Transverse colon (tissue), 4 donors: ENCODE measurements around the gene ATG12. TPM values are rescaled to one million over a fixed set of nuclear protein-coding genes. Genes with fewer than 3 reads are reported as not detected.

Source experiments
- DNase-seq: peaks from one replicate; pipeline ENCODE4 v3.0.0-alpha.2; 2019
- H3K27ac ChIP-seq, 4 donors: fragments of 200-600 bp; sonication (generic); 2 replicates each; pipeline ENCODE4 v1.5.1; 2016 to 2018; ENCODE audit warnings: inconsistent platforms in 4 of 4
- H3K27me3 ChIP-seq: fragments of 200-600 bp; sonication (generic); 2 replicates; pipeline ENCODE4 v1.5.1; 2017; ENCODE audit warnings: inconsistent platforms
- H3K36me3 ChIP-seq, 4 donors: fragments of 200-600 bp; sonication (generic); 2 replicates each; pipeline ENCODE4 v1.5.1; 2017 to 2019; ENCODE audit warnings: inconsistent platforms in 4 of 4
- H3K4me1 ChIP-seq, 4 donors: fragments of 200-600 bp; sonication (generic); 2 replicates each; pipeline ENCODE4 v1.5.1; 2017 to 2020; ENCODE audit warnings: inconsistent platforms in 4 of 4
- H3K4me3 ChIP-seq, 4 donors: fragments of 200-600 bp; sonication (generic); 1 replicate in 1 of 4; 2 replicates in 3 of 4; pipeline versions ENCODE4 v1.5.1 to v1.6.1; 2017 to 2019; ENCODE audit warnings: inconsistent platforms in 4 of 4
- H3K9me3 ChIP-seq, 2 donors: fragments of 200-600 bp; sonication (generic); 2 replicates each; pipeline ENCODE4 v1.5.1; 2017 to 2019; ENCODE audit warnings: inconsistent platforms in 2 of 2
- EP300 ChIP-seq: sonication (generic); formaldehyde crosslinking; IDR thresholded peaks from one replicate; pipeline ENCODE4 v1.6.1; 2017; ENCODE audit warnings: antibody characterized with exemption, low read depth
- POLR2A ChIP-seq: fragments of 450-650 bp; IDR thresholded peaks from one replicate; pipeline ENCODE4 v1.6.1; 2016; ENCODE audit warnings: antibody characterized with exemption, mild to moderate bottlenecking, moderate library complexity
- POLR2AphosphoS5 ChIP-seq, 3 donors: sonication (generic); formaldehyde crosslinking; IDR thresholded peaks; one replicate each; pipeline ENCODE4 v1.6.1; 2016; ENCODE audit warnings: antibody characterized with exemption in 3 of 3
- WGBS, 2 donors: methylation state at CpG; one replicate each; pipeline ENCODE4 v1.1.5; 2018; ENCODE audit warnings: low coverage in 1 of 2; 5-methylcytosine and 5-hydroxymethylcytosine counted together
- in situ Hi-C, 4 donors: fragments of 200-750 bp; cut with MboI; loops; one replicate each; pipeline versions ENCODE4 v1.15.0 to v1.15.1; 2017; ENCODE audit warnings: low sequenced_read_pairs in 3 of 4, low pct_ligation_motif_present in 1 of 4, low pct_unique_long_range_greater_than_20kb in 1 of 4
- intact Hi-C: fragments of 100-400 bp; cut with DNase I; formaldehyde crosslinking; loops from one replicate; pipeline ENCODE4 v1.15.1; 2023; ENCODE audit warnings: low total_unique reads
- total RNA-seq, 4 donors: library from RNA; depleted of rRNA; stranded (reverse); fragments of >200 nt; gene quantifications; one replicate each; pipeline ENCODE4 v1.1.0, GENCODE V29; 2016
- TF ChIP-seq, protein P1 (sequence below), 5 experiments: fragments of 200-600 bp in 3 of 5; fragments of 450-650 bp in 2 of 5; sonication (generic) in 3 of 5; IDR thresholded peaks; 1 replicate in 2 of 5; 2 replicates in 3 of 5; pipeline ENCODE4 v1.5.1; 2016 to 2017; ENCODE audit warnings: antibody characterized with exemption in 5 of 5, inconsistent platforms in 3 of 5, mild to moderate bottlenecking in 2 of 5, moderate library complexity in 1 of 5

Gene ATG12
- total RNA-seq, 4 donors from 2014 or later: 18.7 to 51.3 (median 31.4) TPM

DNA sequence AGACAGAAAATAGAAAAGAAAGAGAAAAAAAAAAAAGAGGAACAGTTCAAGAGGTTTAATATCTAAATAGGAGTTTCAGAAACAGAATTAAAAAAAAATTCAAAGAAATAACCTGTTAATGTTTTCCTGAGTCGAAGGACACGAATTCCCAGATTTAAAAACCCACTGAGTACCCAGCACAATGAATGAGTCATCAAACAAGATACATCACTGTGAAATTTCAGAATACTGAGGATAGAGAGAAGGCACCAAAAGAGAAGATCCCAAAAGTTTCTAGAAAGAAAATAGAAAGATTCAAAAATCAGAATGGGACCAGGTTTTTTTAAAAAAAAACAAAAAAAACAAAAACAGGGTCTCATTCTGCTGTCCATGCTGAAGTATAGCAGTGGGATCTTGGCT, 33.7 kb downstream of the ATG12 start:
- Histone ChIP-seq H3K27ac (no peak overlapping the region), H3K9me3 (no peaks in the 10 kb centered on the region), H3K27me3 (peaks cover 12% of the 10 kb centered on the region), H3K4me1 (no peaks in the 10 kb centered on the region), H3K4me3 (no peak overlapping the region), H3K36me3 (no peaks in the 10 kb centered on the region)
- DNase-seq: no peak
- intact Hi-C loops (no loop called here), in situ Hi-C loops (no loop called here)
- 76 to 86% methylated on average over 2 of the region's 2 CpGs for WGBS, 2 donors
- TF ChIP-seq EP300: no peak
- TF ChIP-seq POLR2AphosphoS5 (IDR thresholded peaks at IDR 0.05): no peak
- TF ChIP-seq POLR2A: no peak
- TF ChIP-seq, protein P1, sequence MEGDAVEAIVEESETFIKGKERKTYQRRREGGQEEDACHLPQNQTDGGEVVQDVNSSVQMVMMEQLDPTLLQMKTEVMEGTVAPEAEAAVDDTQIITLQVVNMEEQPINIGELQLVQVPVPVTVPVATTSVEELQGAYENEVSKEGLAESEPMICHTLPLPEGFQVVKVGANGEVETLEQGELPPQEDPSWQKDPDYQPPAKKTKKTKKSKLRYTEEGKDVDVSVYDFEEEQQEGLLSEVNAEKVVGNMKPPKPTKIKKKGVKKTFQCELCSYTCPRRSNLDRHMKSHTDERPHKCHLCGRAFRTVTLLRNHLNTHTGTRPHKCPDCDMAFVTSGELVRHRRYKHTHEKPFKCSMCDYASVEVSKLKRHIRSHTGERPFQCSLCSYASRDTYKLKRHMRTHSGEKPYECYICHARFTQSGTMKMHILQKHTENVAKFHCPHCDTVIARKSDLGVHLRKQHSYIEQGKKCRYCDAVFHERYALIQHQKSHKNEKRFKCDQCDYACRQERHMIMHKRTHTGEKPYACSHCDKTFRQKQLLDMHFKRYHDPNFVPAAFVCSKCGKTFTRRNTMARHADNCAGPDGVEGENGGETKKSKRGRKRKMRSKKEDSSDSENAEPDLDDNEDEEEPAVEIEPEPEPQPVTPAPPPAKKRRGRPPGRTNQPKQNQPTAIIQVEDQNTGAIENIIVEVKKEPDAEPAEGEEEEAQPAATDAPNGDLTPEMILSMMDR (IDR thresholded peaks at IDR 0.05): no peak

DNA sequence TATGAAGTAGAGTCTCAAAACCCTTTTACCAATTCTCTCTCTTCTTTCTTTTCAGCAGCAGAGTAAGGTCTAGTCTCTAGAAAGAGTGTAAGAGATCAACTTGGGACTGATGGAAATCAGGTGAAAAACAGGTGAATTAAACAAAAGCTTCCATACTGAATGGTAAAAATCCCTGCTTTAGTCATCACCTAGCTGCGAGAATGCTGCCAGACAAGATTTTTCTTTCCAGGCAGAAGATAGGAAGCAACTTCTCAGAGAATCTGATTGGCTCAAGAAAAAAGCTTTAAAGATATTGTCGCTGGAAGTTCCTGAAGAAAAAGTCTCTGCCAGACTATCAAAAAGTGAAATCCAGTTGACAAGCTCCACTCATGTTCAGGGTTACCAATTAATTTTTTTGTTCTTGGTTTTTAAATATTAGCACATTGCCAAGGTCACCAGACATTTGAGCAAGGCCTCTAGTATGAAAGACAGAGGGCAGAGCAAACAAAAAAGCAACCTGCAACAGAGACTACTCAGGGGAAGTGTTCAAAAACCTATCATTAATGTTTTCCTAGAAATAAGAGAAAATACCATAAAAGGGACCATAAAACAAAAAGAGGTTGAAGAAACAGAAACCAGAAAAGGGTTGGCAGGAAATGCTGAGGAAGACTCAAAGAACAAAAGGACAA, 34.2 kb downstream of the ATG12 start:
- intact Hi-C loops: no loop called here
- Histone ChIP-seq H3K4me3 (no peak overlapping the region), H3K36me3 (no peaks in the 10 kb centered on the region), H3K27me3 (peaks cover 7% of the 10 kb centered on the region), H3K9me3 (no peaks in the 10 kb centered on the region), H3K4me1 (no peaks in the 10 kb centered on the region), H3K27ac (no peak overlapping the region)
- TF ChIP-seq EP300 (no peak), POLR2A (no peak), POLR2AphosphoS5 (IDR thresholded peaks at IDR 0.05) (no peak)
- TF ChIP-seq, protein P1 (IDR thresholded peaks at IDR 0.05): no peak
- 77 to 79% methylated on average over 2 of the region's 2 CpGs for WGBS, 2 donors
- in situ Hi-C loops: no loop called here
- no peak for DNase-seq

DNA sequence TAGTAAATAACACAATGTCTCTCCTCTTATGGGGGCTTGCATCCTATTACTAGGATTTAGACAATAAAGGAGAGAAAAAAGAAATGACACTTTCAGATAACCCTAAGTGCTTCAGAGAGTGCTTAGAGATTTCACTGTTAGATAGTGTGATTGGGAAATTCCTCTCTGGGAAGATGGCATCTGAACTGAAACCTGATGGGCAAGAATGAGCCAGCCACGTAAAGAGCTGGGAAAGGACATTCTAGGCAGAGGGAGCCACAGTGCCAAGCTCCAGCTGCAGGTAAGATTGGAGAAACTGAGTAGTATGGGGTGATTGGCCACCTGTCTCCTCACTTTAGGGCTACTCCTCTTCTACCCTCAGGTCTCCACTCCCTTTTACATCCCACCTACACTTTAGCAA, 39.4 kb downstream of the ATG12 start:
- in situ Hi-C loops: no loop called here
- Histone ChIP-seq H3K27ac (no peak overlapping the region), H3K27me3 (no peaks in the 10 kb centered on the region), H3K9me3 (no peaks in the 10 kb centered on the region), H3K4me1 (no peaks in the 10 kb centered on the region), H3K36me3 (no peaks in the 10 kb centered on the region), H3K4me3 (no peak overlapping the region)
- TF ChIP-seq, protein P1 (IDR thresholded peaks at IDR 0.05): no peak
- no peak for TF ChIP-seq POLR2A
- no peak for TF ChIP-seq POLR2AphosphoS5 (IDR thresholded peaks at IDR 0.05)
- TF ChIP-seq EP300: no peak
- intact Hi-C loops: no loop called here
- 42 to 44% methylated on average over 1 of the region's 1 CpG for WGBS, 2 donors
- DNase-seq: no peak

DNA sequence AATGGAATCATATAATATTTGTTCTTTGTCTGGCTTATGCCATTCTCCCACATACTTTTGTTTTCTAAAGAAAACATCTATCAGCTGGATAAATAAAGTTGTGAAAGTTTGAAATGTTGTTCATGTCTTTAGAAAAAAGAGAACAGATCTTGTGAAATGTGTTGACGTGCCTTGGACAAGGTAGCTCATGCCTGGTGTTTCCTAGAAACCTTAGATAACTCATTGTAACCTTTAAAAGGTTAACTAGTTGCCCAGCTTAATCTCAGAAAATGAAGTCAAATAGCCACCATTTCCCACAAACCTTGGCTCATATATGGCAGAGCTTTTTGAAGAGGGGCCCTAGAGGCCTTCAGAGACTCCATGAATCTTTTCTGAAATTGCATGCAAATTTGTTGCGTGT, 40.2 kb downstream of the ATG12 start:
- no peak overlapping the region for H3K4me3 ChIP-seq
- in situ Hi-C loops: no loop called here
- H3K4me1 ChIP-seq: no peaks in the 10 kb centered on the region
- 89 to 90% methylated on average over 1 to 2 of the region's 2 CpGs for WGBS, 2 donors
- TF ChIP-seq POLR2A: no peak
- no peak for TF ChIP-seq EP300
- TF ChIP-seq, protein P1 (IDR thresholded peaks at IDR 0.05): no peak
- TF ChIP-seq POLR2AphosphoS5 (IDR thresholded peaks at IDR 0.05): no peak
- H3K27ac ChIP-seq: no peak overlapping the region
- intact Hi-C loops: no loop called here
- H3K9me3 ChIP-seq: no peaks in the 10 kb centered on the region
- H3K36me3 ChIP-seq: no peaks in the 10 kb centered on the region
- DNase-seq: no peak
- no peaks in the 10 kb centered on the region for H3K27me3 ChIP-seq
